ENCODE measurements around the gene TMIGD1. TPM values are rescaled to one million over a fixed set of nuclear protein-coding genes. Genes with fewer than 3 reads are reported as not detected.
"Not testable (repeated sequence)": the region's sequence is repeated elsewhere in the genome, so short reads cannot be mapped to it uniquely, and the experiment has no call there.

TMIGD1 gene
- total RNA-seq, 1 donor, result not detected

GRCh38 chr17:30347488-30347887 lies 13.6 kb upstream of the TMIGD1 start:
- no peak for DNase-seq (ENCODE audit: low read depth)
- H3K4me3 ChIP-seq (ENCODE audit: low read depth, low read length), result no peak overlapping the region
- TF ChIP-seq, protein P1, sequence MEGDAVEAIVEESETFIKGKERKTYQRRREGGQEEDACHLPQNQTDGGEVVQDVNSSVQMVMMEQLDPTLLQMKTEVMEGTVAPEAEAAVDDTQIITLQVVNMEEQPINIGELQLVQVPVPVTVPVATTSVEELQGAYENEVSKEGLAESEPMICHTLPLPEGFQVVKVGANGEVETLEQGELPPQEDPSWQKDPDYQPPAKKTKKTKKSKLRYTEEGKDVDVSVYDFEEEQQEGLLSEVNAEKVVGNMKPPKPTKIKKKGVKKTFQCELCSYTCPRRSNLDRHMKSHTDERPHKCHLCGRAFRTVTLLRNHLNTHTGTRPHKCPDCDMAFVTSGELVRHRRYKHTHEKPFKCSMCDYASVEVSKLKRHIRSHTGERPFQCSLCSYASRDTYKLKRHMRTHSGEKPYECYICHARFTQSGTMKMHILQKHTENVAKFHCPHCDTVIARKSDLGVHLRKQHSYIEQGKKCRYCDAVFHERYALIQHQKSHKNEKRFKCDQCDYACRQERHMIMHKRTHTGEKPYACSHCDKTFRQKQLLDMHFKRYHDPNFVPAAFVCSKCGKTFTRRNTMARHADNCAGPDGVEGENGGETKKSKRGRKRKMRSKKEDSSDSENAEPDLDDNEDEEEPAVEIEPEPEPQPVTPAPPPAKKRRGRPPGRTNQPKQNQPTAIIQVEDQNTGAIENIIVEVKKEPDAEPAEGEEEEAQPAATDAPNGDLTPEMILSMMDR (IDR thresholded peaks at IDR 0.05; ENCODE audit: insufficient read depth, low read depth, low read length), result no peak

GRCh38 chr17:30346221-30346795 lies 12.5 kb upstream of the TMIGD1 start:
- no peak overlapping the region for H3K4me3 ChIP-seq (ENCODE audit: low read depth, low read length)
- DNase-seq (ENCODE audit: low read depth), result peak; percentile 68
- TF ChIP-seq, protein P1 (IDR thresholded peaks at IDR 0.05; ENCODE audit: insufficient read depth, low read depth, low read length), result no peak

DNA sequence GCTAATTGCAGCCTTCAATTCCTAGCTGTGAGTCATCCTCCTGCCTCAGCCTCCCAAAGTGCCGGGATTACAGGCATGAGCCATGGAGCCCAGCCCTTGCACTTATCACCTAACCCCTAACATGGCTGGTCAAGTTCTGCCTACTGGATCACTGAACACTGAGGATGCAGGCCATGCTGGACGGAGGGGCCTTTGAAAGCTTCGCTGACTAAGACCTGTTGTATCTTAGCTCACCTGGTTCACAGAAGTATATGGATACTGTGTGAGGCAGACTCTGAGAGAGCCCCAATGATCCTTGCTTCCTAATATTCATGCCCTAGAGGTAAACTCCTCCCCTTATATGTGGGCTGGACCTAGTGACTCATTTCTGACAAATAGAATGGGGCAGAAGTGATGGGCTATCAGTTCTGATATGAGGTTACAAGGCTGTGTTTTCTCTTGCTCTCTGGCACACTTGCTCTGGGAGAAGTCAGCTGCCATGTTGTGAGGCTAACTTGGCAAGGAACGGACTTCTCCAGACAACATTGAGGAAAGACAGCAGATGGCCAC lies 11.7 kb upstream of the TMIGD1 start:
- no peak overlapping the region for H3K4me3 ChIP-seq (ENCODE audit: low read depth, low read length)
- TF ChIP-seq, protein P1 (IDR thresholded peaks at IDR 0.05; ENCODE audit: insufficient read depth, low read depth, low read length), result no peak
- DNase-seq (ENCODE audit: low read depth), result no peak

GRCh38 chr17:30345089-30345433 lies 11.2 kb upstream of the TMIGD1 start:
- H3K4me3 ChIP-seq (ENCODE audit: low read depth, low read length), result no peak overlapping the region
- TF ChIP-seq, protein P1 (IDR thresholded peaks at IDR 0.05; ENCODE audit: insufficient read depth, low read depth, low read length), result no peak
- no peak for DNase-seq (ENCODE audit: low read depth)

- DNase-seq (ENCODE audit: low read depth), result peak; percentile 75
- no peak overlapping the region for H3K4me3 ChIP-seq (ENCODE audit: low read depth, low read length)
- TF ChIP-seq, protein P1 (IDR thresholded peaks at IDR 0.05; ENCODE audit: insufficient read depth, low read depth, low read length), result no peak
Observed at GRCh38 chr17:30344283-30345088, 10.6 kb upstream of the TMIGD1 start.

DNA sequence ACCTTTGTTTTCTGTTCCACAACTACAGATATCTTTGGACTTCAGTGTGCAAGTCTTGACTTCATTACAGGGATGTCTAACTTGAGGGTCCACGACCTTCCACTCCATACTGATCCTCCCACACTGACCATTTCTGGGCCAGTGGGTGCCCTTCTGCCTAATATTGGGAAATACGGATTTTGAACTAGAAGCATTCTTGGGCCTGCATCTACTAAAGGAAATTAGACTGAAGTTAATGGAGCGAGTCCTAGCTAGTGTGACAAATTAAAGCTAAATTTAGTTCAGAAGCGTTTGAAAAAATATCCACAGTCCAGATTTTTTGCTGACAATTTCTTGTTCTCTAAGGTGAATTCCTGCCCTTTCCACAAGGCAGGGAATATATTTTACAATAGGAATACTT lies 9.9 kb upstream of the TMIGD1 start:
- no peak for DNase-seq (ENCODE audit: low read depth)
- H3K4me3 ChIP-seq (ENCODE audit: low read depth, low read length), result no peak overlapping the region
- TF ChIP-seq, protein P1 (IDR thresholded peaks at IDR 0.05; ENCODE audit: insufficient read depth, low read depth, low read length), result no peak

DNA sequence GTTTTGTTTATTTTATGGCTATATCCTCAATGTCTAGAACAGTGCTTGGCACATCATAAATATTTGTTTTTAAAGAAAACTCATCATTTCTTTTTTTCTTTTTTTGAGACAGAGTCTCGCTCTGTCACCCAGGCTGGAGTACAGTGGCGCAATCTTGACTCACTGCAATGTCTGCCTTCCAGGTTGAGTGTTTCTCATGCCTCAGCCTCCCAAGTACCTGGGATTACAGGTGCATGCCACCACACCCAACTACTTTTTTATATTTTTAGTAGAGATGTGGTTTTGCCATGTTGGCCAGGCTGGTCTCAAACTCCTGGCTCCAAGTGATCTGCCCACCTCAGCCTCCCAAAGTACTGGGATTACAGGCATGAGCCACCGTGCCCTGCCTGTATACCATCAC lies 9.4 kb upstream of the TMIGD1 start:
- not testable (repeated sequence) for H3K4me3 ChIP-seq (ENCODE audit: low read depth, low read length); DNase-seq (ENCODE audit: low read depth)

All from fibroblast of villous mesenchyme (primary cell).